ENCODE measurements around the gene AUTS2.

AUTS2 gene

GRCh38 chr7:69743436-69743835 is 145.2 kb downstream of the AUTS2 start:
- DNase-seq (ENCODE audit: low read depth) = no peak
- no peak overlapping the region for H3K4me3 ChIP-seq (ENCODE audit: low read depth, low read length)
- TF ChIP-seq CTCF (IDR thresholded peaks at IDR 0.05; ENCODE audit: control insufficient read depth, extremely low read depth, insufficient read depth) = no peak

- no peak for DNase-seq (ENCODE audit: low read depth)
- no peak overlapping the region for H3K4me3 ChIP-seq (ENCODE audit: low read depth, low read length)
- no peak for TF ChIP-seq CTCF (IDR thresholded peaks at IDR 0.05; ENCODE audit: control insufficient read depth, extremely low read depth, insufficient read depth)
Measured at GRCh38 chr7:69744026-69744425, 145.8 kb downstream of the AUTS2 start.

GRCh38 chr7:69746383-69746782 is 148.1 kb downstream of the AUTS2 start:
- no peak overlapping the region for H3K4me3 ChIP-seq (ENCODE audit: low read depth, low read length)
- TF ChIP-seq CTCF (IDR thresholded peaks at IDR 0.05; ENCODE audit: control insufficient read depth, extremely low read depth, insufficient read depth) = no peak
- DNase-seq (ENCODE audit: low read depth) = no peak

GRCh38 chr7:69747144-69747543 is 148.9 kb downstream of the AUTS2 start:
- TF ChIP-seq CTCF (IDR thresholded peaks at IDR 0.05; ENCODE audit: control insufficient read depth, extremely low read depth, insufficient read depth) = no peak

GRCh38 chr7:69748530-69748929 is 150.3 kb downstream of the AUTS2 start:
- no peak for DNase-seq (ENCODE audit: low read depth)
- H3K4me3 ChIP-seq (ENCODE audit: low read depth, low read length) = no peak overlapping the region
- TF ChIP-seq CTCF (IDR thresholded peaks at IDR 0.05; ENCODE audit: control insufficient read depth, extremely low read depth, insufficient read depth) = no peak

More at GRCh38 chr7:69747144-69747543, 148.9 kb downstream of the AUTS2 start:
- no peak overlapping the region for H3K4me3 ChIP-seq (ENCODE audit: low read depth, low read length)
- no peak for DNase-seq (ENCODE audit: low read depth)

- no peak for DNase-seq (ENCODE audit: low read depth)
- no peak for TF ChIP-seq CTCF (IDR thresholded peaks at IDR 0.05; ENCODE audit: control insufficient read depth, extremely low read depth, insufficient read depth)
- H3K4me3 ChIP-seq (ENCODE audit: low read depth, low read length) = no peak overlapping the region
Measured at GRCh38 chr7:69749372-69749979, 151.2 kb downstream of the AUTS2 start.

- no peak overlapping the region for H3K4me3 ChIP-seq (ENCODE audit: low read depth, low read length)
- TF ChIP-seq CTCF (IDR thresholded peaks at IDR 0.05; ENCODE audit: control insufficient read depth, extremely low read depth, insufficient read depth) = no peak
- no peak for DNase-seq (ENCODE audit: low read depth)
Measured at GRCh38 chr7:69749994-69750393, 151.7 kb downstream of the AUTS2 start.

Measured in LNCaP clone FGC (cell line).